GM18526 (cell line): ENCODE measurements around the gene FAM234A.

Experiments
- POLR2A ChIP-seq: IDR thresholded peaks from 3 replicates; pipeline ENCODE4 v1.6.1; 2011; ENCODE audit not compliant: insufficient read length; ENCODE audit errors: extremely low read depth

FAM234A gene

DNA sequence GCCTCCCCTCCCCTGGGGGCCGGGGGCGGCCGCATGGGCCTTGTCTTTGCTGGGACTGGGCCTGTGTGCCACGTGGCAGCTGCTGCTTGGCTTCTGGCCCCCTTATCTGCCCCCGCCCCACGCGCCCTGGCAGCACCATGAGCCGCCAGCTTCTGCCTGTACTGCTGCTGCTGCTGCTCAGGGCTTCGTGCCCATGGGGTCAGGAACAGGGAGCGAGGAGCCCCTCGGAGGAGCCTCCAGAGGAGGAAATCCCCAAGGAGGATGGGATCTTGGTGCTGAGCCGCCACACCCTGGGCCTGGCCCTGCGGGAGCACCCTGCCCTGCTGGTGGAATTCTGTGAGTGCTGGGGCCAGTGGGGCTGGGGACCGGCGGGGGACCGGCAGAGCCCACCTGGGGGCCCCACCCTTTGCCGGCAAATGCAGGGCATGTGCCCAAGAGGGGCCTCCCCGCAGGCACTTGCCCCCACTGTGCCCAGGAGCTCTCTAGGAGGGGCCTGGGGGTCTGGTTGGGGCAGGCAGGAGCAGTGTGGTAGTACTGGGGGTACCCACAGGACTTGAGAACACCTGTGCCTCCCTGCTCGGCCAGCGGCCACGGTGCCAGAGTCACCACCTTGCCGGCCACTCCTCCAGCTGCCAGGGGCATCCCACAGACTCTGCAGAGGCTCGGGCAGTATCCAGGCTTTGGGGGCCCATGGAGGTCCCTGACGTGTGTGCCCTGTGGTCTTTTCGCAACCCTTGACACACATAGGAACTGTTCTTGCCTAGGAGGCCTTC lies 48.6 kb downstream of the FAM234A start, which contains the start of gene PDIA2:
TSS of gene PDIA2 (plus strand) at position 132 of the 773 bp plus-strand sequence. CDS start at position 138, 6 bp downstream.
- no peak for TF ChIP-seq POLR2A

GRCh38 chr16:284204-285120 lies 49.8 kb downstream of the FAM234A start:
- no peak for TF ChIP-seq POLR2A

DNA sequence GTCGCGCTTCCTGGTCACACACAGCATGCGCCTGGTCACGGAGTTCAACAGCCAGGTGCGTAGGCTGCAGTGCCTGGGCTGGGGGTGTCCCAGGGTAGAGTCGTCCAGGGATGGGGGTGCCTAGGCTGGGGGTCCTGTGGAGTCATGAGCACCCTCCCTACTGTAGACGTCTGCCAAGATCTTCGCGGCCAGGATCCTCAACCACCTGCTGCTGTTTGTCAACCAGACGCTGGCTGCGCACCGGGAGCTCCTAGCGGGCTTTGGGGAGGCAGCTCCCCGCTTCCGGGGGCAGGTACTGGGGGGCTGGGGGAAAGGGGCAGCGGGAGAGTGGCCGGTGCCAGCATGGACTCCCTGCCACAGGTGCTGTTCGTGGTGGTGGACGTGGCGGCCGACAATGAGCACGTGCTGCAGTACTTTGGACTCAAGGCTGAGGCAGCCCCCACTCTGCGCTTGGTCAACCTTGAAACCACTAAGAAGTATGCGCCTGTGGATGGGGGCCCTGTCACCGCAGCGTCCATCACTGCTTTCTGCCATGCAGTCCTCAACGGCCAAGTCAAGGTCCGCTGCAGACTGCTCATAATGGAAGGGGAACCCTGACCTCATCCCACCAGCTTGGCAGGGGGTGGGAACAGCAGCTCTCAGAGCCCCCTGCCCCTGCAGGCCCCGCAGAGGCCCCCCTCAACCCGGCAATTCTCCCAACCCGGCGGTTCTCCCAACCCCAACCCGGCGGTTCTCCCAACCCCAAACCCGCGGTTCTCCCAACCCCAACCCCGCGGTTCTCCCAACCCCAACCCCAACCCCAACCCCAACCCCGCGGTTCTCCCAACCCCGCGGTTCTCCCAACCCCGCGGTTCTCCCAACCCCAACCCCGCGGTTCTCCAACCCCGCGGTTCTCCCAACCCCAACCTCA lies 50.8 kb downstream of the FAM234A start:
- no peak for TF ChIP-seq POLR2A

DNA sequence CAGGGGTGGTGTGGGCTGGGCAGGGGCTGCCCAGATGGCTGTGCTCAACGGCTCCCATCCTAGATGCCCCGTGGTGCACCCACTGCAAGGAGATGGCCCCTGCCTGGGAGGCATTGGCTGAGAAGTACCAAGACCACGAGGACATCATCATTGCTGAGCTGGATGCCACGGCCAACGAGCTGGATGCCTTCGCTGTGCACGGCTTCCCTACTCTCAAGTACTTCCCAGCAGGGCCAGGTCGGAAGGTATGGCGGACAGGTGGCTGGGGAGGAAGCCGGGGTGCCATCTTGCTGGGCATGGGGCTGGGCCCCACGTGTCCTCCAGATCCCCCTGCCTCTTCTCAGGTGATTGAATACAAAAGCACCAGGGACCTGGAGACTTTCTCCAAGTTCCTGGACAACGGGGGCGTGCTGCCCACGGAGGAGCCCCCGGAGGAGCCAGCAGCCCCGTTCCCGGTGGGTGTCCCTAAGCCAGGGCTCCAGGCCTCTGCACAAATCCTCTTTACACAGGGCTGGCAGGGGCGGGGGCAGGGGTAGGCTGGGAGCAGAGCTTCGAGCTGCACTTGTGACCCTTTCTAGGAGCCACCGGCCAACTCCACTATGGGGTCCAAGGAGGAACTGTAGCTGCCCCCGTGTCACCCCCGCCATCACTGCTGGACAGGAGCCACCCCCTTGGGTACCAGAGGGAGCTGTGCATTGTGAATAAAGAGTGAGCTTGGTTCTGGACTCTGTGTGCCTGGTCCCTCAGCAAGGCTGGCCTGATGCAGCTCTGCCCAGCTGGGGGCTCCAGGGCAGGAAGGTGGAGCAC lies 52.1 kb downstream of the FAM234A start:
- no peak for TF ChIP-seq POLR2A

DNA sequence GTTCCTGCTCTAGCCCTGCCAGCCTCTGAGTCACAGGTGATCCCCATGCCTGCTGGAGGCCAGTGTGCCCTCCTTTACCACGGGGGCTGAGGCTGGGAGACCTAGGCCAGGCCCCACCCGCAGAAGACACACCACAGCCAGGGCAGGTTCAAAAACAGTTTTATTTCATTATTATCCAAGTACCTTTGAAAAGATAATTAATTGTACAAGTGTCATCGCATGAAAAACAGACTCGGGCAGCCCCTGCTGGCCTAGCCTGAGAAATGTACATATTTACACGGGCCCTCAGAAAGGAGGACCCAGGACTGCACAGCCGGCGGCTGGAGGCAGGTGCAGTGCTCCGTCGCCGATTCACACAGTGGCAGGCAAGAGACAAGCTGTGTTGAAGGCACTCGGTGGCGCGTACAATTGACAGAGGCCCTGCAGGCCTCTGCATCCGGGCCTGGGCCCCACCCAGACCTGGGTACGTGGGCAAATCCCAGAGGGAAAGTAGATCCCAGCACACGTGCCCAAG lies 52.7 kb downstream of the FAM234A start:
- no peak for TF ChIP-seq POLR2A

DNA sequence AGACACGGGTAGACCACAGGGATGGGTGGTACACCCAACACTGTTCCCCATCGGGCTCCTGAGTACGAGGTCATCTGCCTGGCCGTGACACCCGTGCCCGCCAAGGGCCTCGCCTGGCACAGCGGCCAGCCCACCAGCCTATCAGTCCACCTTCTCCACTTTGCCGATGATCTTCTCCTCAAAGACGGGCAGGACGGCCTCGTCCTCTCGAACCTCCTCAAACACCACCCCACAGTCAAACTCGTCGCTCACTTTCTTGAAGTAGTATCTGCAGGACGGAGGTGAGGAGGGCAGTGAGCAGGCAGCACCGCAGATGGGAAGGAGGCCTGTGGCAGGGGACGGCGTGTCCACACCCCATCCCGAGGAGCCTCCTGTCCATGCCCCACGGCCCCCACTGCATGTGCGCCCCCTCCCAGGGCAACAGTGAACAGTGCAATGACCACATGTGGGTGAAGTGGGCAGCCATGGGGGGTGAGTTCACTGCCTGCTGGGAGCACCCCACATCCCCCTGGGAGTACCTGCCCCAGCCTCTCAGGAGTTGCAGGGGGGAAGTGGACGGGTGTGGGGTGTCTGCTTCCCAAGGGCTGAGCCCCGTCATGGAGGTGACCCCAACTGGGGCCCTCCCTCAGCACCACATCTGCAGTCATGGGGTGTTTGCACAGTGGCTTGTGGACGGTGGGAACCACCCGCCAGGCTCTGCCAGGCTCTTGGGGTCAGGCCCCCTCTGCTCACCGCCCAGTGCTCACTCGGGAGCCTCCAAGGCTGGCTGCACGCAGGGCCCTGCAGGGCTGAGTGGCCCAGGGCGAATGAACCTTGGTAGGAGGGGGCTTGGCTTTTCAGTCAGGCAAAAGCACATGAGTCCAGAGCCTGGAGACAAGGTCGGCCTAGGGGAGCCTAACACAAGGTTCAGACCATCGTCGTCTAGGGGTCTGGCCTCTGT lies 53.6 kb downstream of the FAM234A start:
- no peak for TF ChIP-seq POLR2A

- TF ChIP-seq POLR2A, result no peak
Measured at GRCh38 chr16:289395-289997, 54.9 kb downstream of the FAM234A start.

- no peak for TF ChIP-seq POLR2A
Measured at GRCh38 chr16:290015-290680, 55.5 kb downstream of the FAM234A start.

- TF ChIP-seq POLR2A, result no peak
Measured at GRCh38 chr16:290681-291405, 56.2 kb downstream of the FAM234A start.

GRCh38 chr16:291539-291938 lies 56.9 kb downstream of the FAM234A start:
- no peak for TF ChIP-seq POLR2A

GRCh38 chr16:293043-293775 lies 58.6 kb downstream of the FAM234A start:
- no peak for TF ChIP-seq POLR2A

GRCh38 chr16:296276-296675 lies 61.7 kb downstream of the FAM234A start:
- no peak for TF ChIP-seq POLR2A
